Lung microvascular endothelial cell (primary cell): Measurements from ENCODE around the gene IL23R. TPM values are rescaled to one million over a fixed set of nuclear protein-coding genes. Genes with fewer than 3 reads are reported as not detected.
"Not testable (repeated sequence)": the region's sequence is repeated elsewhere in the genome, so short reads cannot be mapped to it uniquely, and the experiment has no call there.

Source experiments
- DNase-seq, 2 donors: peaks; one replicate each; pipeline versions ENCODE4 v3.0.0 to v3.0.0-alpha.2; 2010; ENCODE audit warnings: low read depth in 2 of 2
- total RNA-seq: library from RNA; depleted of rRNA; stranded (reverse); fragments of >200 nt; gene quantifications from 2 replicates; pipeline ENCODE4 v1.2.1, GENCODE V29; 2014

Gene IL23R, protein sequence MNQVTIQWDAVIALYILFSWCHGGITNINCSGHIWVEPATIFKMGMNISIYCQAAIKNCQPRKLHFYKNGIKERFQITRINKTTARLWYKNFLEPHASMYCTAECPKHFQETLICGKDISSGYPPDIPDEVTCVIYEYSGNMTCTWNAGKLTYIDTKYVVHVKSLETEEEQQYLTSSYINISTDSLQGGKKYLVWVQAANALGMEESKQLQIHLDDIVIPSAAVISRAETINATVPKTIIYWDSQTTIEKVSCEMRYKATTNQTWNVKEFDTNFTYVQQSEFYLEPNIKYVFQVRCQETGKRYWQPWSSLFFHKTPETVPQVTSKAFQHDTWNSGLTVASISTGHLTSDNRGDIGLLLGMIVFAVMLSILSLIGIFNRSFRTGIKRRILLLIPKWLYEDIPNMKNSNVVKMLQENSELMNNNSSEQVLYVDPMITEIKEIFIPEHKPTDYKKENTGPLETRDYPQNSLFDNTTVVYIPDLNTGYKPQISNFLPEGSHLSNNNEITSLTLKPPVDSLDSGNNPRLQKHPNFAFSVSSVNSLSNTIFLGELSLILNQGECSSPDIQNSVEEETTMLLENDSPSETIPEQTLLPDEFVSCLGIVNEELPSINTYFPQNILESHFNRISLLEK
- total RNA-seq, result not detected in 2 replicates

DNA sequence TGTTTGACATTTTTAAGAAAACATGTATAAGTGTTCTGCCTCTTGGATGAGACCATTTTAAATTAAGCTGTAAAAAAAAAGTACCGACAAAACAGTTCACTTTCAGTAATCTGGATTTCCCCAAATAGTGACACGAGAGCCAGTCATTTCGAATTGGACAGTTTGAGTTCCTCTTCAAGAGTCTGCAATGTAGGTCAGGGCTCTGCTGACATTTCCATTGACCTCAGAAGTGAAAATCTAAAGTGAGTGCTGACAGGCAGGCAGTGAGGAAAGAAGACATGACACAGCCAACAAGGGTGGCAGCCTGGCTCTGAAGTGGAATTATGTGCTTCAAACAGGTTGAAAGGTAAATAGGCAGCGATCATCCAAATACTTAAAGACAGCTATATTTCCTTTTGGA is at the start of gene IL23R:
Gene IL23R, plus strand, starts transcription at position 259 of the 400 bp plus-strand sequence. CDS start 1,667 bp downstream, outside the sequence.
- DNase-seq, result no peak

DNA sequence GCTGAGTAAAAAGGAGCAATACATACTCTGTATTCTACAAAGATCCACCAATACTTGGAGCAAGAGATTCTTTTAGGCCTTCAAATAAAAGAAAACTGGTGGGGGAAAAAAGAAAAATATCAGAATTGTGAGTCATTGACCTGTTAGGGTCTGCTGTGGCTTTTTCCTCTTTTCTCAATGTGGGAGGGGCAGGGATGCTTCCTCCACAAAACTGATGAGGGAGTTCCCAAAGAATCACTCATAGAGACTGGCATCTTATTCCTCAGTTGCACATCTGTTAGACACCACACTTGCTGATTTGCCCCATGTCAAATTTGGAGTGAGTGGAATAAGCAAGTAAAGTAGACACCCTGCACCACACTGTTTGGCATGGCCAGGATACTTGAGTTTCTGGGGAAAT is 48.1 kb upstream of the IL23R start:
- DNase-seq, result no peak

DNA sequence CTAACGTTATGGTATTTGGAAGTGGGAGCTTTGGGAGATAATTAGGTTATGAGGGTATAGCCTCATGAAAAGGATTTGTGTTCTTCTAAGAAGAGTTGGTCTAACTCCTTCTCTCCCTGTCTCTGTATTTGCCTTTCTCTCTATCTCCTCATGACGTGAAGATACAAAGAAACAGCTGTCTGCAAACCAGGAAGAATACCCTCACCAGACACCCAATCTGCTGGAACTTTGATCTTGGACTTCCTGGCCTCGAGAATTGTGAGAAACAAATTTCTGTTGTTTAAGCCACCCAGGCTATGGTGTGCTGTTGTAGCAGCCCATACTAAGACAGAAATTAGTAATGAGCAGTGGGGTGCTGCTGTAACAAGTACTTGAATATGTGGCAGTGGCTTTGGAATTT is 47.6 kb upstream of the IL23R start:
- no peak for DNase-seq

DNA sequence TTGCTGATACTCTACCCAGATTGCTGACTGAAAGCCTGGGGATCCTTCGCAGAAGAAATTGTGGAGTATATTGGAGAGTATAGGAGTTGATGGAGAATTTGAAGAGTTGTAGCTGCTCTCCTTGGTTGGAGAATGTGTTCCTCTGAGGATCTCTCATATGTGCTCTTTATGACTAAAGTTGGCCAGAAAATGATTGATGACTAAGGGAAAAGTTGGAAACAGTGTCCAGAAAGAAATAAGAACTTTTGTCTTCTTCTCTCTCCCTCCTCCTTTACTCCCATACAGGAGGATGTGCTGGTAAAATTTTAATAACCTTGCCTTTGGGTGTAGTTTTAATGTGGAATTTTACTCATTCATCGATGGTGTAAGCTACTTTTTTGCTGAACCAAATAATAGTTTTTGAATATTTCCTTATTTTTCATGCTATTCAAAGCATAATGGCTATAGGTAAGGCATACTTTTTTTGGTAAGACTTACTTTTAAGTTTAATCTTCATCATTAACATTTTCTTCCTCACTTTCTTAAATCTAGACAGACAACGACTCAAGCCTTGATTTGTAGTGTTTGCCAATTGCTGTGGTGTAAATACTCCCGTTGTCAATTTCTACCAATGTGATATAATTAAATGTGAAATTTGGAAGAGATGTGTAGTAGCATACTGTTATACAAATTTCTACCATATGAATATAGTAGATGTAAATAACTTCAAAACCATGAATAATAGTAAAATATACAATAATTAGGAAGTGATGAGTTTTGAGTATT is 45.2 kb upstream of the IL23R start:
- no peak for DNase-seq

DNA sequence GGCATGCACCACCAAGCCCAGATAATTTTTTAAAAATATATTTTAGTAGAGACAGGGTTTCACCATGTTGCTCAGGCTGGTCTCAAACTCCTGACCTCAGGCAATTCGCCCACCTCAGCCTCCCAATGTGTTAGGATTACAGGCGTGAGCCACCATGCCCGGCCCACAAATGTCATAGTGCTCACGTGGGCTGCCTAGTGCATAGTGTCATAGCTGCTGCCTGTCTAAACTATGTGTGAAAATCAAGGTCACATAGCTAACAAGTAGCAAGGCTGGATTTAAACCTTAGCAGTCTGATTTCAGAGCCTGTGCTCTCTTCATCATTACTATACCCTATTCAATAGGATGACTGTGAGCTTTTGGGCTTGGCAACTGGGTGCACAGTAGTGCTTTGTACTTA is 41.8 kb upstream of the IL23R start:
- no peak for DNase-seq

DNA sequence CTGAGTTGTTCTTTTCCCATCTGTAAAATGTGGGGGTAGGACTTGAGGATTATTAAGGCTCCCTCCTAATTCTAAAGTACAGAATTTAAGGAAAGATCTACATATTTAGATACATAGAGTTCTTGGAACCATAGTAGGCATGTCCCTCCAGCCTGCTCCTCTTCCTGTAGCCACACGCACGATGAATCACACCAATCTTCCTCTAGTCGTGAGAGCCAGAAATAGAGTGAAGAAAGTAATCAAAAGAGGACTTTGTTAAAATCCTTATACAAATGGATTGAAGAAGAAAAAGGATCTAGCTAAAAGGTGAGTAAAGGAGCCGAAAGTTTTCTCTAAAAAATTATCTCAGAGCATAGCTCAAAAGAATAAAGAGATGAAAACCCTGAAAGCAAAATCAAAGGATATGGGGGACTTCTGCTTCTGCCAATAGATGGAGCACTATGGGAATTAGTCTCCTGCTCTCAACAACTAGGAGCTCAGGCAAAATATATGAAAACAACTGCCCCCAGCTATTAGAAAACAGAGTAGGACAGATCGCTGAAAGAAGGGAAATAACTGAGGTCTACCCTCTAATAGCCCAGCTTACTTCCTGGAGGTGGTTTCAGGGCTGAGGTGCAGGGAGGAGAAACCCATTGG is 40.0 kb upstream of the IL23R start:
- DNase-seq, result peak in 1 of 2 donors; percentile 33

DNA sequence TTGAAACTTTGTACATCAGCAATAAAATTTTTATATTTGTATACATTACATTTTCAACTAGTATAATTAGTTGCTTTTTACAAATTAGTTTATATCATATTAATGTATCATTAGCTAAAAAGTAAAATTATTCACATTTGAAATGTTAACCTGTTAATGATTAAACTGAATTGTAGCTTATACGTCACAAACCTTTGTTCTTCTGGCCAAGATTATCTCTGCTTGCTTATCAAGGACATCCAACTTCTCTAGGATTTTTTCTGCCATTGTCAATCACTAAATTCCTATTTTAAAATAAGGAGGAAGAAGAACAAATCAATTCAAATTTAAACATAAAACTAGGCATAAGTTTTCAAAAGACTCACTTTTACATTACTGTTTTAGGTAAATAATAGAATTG is 39.3 kb upstream of the IL23R start:
- no peak for DNase-seq

DNA sequence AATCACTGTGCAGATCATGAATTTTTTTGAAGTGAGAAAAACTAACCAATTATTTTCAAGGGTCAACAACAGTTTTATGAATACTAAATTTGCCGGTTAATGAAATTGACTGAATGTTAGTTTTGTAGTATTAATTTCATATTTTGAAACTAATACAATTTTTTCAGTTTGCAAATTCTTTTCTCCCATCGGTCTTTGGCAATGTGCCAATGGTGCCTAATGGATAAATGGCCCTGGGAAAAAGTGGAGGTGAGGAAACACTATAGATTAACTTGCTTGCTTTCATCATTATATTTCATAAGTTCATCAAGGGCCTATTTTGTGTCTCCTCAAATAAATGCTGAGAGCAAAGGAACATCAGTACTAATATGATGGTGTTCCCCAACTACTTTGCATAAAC is 35.6 kb upstream of the IL23R start:
- DNase-seq, result no peak

DNA sequence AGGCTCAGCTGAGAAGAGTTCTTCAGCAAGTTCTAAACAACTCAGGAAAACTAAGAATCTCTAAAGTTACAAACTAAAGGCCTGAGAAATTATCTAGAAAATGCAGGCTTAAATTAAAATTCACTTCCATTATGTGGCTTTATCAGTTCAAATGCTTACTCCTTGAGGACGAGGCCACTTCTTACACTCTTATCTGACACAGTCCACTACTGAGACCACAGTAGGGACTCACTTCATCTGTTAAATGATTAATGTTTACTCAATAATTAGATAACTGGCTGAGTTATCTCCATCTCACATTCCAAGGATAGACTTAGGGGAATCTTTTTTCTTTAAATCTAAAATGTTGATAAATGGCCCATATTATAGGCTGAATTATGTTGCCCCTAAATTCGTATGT is 33.1 kb upstream of the IL23R start:
- DNase-seq, result no peak

DNA sequence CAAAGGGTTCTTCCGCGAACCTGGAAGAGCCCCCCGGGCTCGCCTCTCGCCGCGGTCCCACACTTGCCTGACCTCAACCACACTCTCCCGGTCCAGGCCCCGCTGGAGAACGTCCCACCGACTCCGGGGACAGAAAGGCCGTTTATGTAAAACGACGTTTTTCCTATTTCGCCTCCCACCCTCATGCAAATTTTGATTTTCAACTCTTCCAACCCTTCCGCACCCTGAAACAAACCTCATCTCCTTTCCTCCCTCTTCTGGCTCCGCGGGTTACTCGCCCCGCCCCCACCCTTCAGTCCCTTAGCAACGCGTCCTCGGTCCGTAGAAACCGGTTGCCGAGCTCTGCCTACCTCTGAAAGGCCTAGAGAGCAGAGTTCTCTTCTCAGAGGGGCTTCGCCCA is 31.6 kb upstream of the IL23R start, which contains the start of gene C1orf141:
Gene C1orf141, minus strand, starts transcription at position 276 of the 400 bp plus-strand sequence. CDS start 7,730 bp downstream, outside the sequence.
- no peak for DNase-seq

DNA sequence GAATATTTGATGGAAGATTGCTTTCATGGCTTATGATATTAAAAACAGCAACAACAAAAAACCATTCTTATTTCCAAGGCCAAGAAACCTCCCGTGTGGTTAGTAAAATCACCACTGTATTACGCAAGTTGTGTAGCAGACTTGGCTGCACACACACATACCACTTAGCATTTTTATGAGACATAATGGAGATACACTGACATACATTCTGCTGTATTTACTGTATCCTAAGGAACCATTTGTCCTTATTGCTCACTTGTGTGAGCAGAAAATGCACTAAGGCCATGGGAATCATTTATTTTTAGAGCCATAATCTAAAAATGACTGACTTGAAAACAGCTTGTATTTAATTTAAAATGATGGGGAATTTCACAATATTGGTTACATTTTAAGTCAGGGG is 30.9 kb upstream of the IL23R start:
- no peak for DNase-seq

DNA sequence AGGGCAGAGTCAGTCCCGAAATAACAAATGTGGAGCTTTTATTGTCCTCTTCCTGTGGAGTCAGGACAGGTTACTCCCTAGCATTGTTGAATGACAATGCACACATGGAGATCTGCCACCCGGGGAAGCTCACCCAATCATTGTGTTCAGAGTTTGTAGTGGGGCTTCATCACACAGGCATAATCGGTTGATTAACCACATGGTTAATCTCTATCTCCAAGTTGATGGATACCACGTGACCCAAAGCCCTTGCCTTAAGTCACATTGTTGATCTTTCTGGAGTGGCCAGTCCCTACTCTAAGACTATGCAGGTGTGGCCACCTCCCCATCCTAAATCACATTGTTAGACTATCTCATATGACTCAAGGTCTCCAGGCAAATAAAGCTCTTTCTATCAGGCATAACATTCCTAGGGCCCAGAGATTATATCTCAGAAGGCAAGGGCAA is 28.9 kb upstream of the IL23R start:
- DNase-seq, result peak in 1 of 2 donors; percentile 24

DNA sequence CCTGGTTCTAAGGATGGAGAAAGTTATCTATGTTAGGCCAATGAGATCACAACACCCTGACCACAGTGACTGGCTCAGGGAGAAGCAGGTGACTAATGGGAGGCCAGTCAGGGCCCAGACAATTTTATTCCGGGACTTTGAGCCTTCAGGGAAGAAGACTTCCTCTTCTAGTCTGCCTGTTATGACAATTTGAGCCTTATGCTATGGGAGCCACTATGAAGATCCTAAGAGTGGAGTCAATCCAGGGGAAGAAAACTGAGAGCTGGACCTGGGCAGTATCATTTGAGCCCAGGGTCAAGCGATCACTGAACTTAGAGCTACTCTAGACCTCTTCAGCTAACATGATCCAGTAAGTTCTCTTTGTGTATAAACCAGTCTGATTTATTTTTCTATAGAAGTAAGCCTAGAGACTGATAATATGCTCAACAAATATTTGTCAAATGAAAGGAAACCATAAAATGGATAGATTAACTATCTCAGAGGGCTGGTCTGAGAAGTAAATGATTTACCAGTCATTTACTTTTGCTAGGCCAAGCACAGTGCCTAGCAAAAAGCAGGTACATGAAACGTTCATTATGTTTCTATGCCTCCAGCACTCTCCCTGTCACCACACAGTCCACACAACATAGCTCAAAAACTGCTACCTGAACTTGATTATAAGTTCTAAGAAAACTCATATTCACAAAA is 27.3 kb upstream of the IL23R start:
- DNase-seq, result no peak

DNA sequence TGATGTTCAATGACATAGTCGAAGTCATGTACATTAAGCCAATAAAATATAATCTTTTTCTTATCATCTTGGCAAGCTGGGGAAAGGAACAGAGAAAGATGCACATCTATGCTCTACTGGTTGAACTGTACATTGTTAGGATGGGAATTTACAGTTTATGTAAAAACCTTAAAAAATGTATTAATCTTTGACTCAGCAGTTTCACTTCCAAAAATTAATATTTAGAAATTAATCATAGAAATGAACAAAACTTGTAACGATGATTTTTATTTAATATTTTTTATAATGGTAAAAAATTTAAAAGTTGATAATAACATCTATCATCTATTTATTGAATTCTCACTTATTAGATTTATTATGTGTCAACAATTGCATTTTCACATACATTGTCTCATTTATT is 25.8 kb upstream of the IL23R start:
- no peak for DNase-seq

DNA sequence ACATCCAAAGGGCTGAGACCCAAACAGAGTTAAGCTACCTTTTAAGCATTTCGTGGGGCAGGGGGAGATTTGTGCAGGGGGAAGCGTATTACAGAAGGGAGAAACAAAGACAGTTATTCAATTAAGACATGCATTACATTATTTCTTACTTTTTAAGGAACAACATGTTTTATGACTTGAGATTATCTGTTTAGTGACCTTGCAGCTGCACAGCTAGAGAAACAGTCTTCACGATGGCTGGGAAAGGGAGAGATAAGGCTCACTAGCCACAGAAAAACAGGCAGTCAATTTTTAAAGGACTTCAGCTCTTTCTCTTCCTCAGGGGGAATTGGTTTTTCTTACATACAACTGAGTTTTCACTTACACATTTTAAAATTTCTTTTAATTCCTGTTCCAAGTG is 24.4 kb upstream of the IL23R start:
- DNase-seq, result not testable (repeated sequence)

DNA sequence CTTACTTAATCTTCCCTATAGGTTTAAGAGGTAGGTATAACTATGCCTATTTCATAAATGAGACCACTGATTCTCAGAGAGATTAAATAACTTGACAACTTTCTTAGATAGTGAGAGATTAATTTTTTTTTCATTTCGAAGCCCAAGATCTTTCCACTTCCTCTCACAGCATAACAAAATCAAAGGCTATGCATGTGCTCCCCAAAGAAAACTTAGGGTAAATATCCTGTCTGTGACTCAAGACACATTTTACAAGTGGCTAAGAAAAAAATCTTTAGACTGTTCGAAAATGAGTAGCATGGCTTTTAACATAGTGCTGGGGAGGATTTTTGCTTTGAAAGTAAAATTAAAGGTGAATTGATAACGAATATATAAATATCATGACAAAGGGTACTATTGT is 23.3 kb upstream of the IL23R start:
- DNase-seq, result no peak

DNA sequence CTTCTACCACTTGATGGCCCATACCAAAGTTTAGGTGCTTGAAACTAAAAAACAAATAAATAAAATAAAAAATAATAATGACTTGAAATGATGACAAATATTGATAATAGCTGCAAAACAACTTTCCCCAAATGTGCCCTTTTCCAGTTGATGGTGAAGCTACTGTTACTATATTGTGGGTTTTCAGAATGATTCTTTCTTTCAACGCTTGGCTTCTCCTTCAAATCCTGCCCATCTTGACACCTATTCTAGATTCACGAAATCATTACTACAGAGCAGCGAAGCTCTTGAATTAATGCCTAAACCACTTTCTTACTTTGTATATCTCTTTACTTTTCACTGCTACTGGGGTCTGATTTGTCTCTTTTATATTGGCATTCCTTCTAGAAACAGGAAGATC is 22.3 kb upstream of the IL23R start:
- DNase-seq, result no peak

DNA sequence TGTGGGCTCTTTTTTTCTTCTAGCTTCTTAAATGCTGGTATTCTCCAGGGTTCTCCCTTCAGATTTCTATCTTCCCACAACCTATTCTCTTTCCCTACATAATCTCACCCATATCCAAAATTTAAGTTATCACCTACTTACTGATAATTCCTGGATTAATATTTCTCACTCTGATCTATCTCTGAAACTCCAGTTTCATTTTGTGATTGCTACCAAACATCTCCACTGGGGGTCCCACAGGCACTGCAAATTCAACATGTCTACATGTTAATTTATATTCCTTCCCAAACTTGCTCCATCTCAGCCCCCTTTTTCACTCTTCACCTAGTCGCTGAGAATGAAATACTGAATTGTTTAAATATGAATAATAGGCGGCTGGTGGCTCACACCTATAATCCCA is 21.6 kb upstream of the IL23R start:
- peak in 1 of 2 donors; percentile 23 for DNase-seq

DNA sequence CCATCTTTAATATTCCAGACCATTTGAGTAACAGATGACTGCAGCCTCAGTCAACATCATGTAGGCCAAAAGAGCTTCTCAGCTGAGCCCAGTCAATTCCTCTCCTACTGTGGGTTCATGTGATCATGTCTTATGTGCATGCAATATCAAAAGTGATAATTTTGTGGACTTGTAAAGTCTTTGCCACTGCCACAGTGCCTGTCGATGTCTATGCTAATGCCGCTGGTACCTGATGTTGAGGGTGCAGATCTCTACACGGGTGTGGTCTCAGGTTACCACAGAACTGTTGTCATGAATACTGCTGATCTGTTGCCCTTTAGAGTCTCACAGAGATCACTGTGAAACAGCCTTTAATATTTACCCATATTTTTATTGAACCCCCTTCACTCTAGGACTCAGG is 20.2 kb upstream of the IL23R start:
- no peak for DNase-seq

DNA sequence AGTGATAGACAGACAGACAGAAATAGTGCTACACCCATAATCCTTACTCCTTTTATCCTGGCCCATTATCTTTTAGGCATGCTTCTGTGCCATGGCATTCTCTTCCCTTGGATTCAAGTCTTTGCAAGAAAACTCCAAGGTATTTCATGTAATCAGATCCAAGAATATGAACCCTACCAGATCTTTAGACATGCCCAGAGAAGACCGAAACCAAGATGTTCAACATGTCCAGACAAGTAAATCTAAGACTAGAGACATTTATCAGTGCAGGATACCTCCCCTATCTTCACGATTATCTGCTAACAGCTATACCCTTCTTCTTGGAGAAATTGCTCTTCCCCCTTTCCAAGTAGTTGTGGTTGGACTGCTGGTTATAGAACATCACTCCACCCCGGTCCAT is 19.7 kb upstream of the IL23R start:
- DNase-seq, result no peak

DNA sequence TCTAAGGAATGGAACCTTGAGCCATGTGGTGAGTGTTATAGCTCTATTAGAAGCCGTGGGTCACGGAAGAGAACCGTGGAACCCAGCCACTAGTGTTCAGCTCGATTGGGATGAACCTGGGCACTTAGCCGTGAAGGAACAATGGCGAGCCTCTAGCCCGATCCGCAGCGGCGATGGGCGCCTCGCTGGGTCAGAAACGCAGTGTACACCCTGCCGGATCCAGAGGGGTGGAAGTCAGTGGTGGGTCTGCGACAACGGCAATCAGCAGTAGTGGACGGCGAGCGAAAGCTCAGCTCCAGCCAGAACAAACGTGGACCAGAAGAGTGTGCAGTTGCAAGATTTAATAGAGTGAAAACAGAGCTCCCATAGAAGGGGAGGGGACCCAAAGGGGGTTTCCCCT is 18.3 kb upstream of the IL23R start:
- DNase-seq, result not testable (repeated sequence)
